Stomach (tissue), 9 donors: ENCODE data around the gene TMEM135. TPM values are rescaled to one million over a fixed set of nuclear protein-coding genes. Genes with fewer than 3 reads are reported as not detected.

ENCODE experiments used
- DNase-seq, 2 donors: peaks; one replicate each; pipeline versions ENCODE4 v3.0.0 to v3.0.0-alpha.2; 2013 to 2019
- H3K27ac ChIP-seq, 5 donors: fragments of 200-600 bp in 4 of 5; sonication (generic) in 4 of 5; one replicate each; pipeline ENCODE4 v1.5.1; 2013 to 2019; ENCODE audit warnings: mild to moderate bottlenecking in 1 of 5, moderate library complexity in 1 of 5
- H3K27me3 ChIP-seq, 3 donors: fragments of 200-600 bp; sonication (generic); one replicate each; pipeline ENCODE4 v1.5.1; 2017 to 2019; ENCODE audit warnings: mixed run types in 1 of 3
- H3K36me3 ChIP-seq, 4 donors: fragments of 200-600 bp; sonication (generic); 1 replicate in 3 of 4; 2 replicates in 1 of 4; pipeline ENCODE4 v1.5.1; 2016 to 2019
- H3K4me1 ChIP-seq, 4 donors: fragments of 200-600 bp; sonication (generic); one replicate each; pipeline ENCODE4 v1.5.1; 2016 to 2019
- H3K4me3 ChIP-seq, 4 donors: fragments of 200-600 bp; sonication (generic) in 3 of 4; one replicate each; pipeline ENCODE4 v1.5.1; 2016 to 2019; ENCODE audit warnings: mild to moderate bottlenecking in 1 of 4
- H3K9me3 ChIP-seq, 4 donors: fragments of 200-600 bp; sonication (generic); one replicate each; pipeline ENCODE4 v1.5.1; 2016 to 2019
- CTCF ChIP-seq, 7 experiments: fragments of 450-650 bp in 4 of 7; fragments of 200-600 bp in 3 of 7; sonication (generic) in 3 of 7; IDR thresholded peaks; one replicate each; pipeline ENCODE4 v1.5.1; 2016 to 2019; ENCODE audit warnings: antibody characterized with exemption in 7 of 7, control low read depth in 2 of 7, mild to moderate bottlenecking in 1 of 7
- EP300 ChIP-seq: sonication (generic); formaldehyde crosslinking; IDR thresholded peaks from one replicate; pipeline ENCODE4 v1.6.1; 2017; ENCODE audit warnings: antibody characterized with exemption
- POLR2A ChIP-seq, 4 donors: fragments of 450-650 bp; IDR thresholded peaks; one replicate each; pipeline ENCODE4 v1.6.1; 2016; ENCODE audit warnings: antibody characterized with exemption in 4 of 4, control low read depth in 2 of 4, mild to moderate bottlenecking in 1 of 4, moderate library complexity in 1 of 4
- POLR2AphosphoS5 ChIP-seq, 3 donors: sonication (generic); formaldehyde crosslinking; IDR thresholded peaks; one replicate each; pipeline ENCODE4 v1.6.1; 2016; ENCODE audit warnings: antibody characterized with exemption in 3 of 3
- WGBS, 5 donors: extraction: QIAGEN DNeasy Blood & Tissue Kit in 3 of 5; methylation state at CpG; one replicate each; pipeline versions ENCODE4 v1.1.5 to v1.1.7; 2013 to 2018; 5-methylcytosine and 5-hydroxymethylcytosine counted together
- intact Hi-C: fragments of 100-400 bp; cut with DNase I; formaldehyde crosslinking; loops from one replicate; pipeline ENCODE4 v1.15.1; 2023; ENCODE audit warnings: low total_unique reads
- polyA plus RNA-seq, 3 donors: library from polyadenylated mRNA; stranded (reverse); fragments of 200-250 nt; gene quantifications; one replicate each; pipeline ENCODE4 v1.2.3, GENCODE V29; 2013
- total RNA-seq, 5 donors: library from RNA; depleted of rRNA; stranded (reverse); fragments of >200 nt; gene quantifications; one replicate each; pipeline versions ENCODE4 v1.1.0 to v1.2.3, GENCODE V29; 2014 to 2016
- donor health status: healthy with polysubstance abuse.
- donor health status: Bipolar disorder and iron deficiency.
- donor health status: healthy.

Gene TMEM135
- total and polyA plus RNA-seq, 8 donors, result 0.58 to 202 (median 3.9) TPM

GRCh38 chr11:87190071-87190470, 152.3 kb downstream of the TMEM135 start:
- TF ChIP-seq POLR2AphosphoS5 (IDR thresholded peaks at IDR 0.05) (no peak), EP300 (no peak), POLR2A (IDR thresholded peaks at IDR 0.05) (no peak), CTCF (IDR thresholded peaks at IDR 0.05) (no peak)
- DNase-seq, result no peak
- Histone ChIP-seq H3K27ac (no peak overlapping the region), H3K9me3 (no peaks in the 10 kb centered on the region), H3K4me3 (no peak overlapping the region), H3K27me3 (no peaks in the 10 kb centered on the region), H3K4me1 (no peaks in the 10 kb centered on the region), H3K36me3 (no peaks in the 10 kb centered on the region)
- intact Hi-C loops, result no loop called here
- WGBS, 5 donors, result 77 to 89% (median 84%) methylated on average over 1 of the region's 1 CpG

- Histone ChIP-seq H3K9me3 (no peaks in the 10 kb centered on the region), H3K36me3 (no peaks in the 10 kb centered on the region), H3K4me1 (no peaks in the 10 kb centered on the region), H3K27me3 (no peaks in the 10 kb centered on the region), H3K4me3 (no peak overlapping the region), H3K27ac (no peak overlapping the region)
- intact Hi-C loops, result no loop called here
- DNase-seq, result no peak
- 55 to 73% (median 59%) methylated on average over 2 of the region's 2 CpGs for WGBS, 5 donors
- no peak for TF ChIP-seq POLR2A (IDR thresholded peaks at IDR 0.05)
- no peak for TF ChIP-seq POLR2AphosphoS5 (IDR thresholded peaks at IDR 0.05)
- no peak for TF ChIP-seq EP300
- no peak for TF ChIP-seq CTCF (IDR thresholded peaks at IDR 0.05)
These were observed 156.2 kb downstream of the TMEM135 start for GRCh38 chr11:87193756-87194470.

- WGBS, 5 donors, result 91 to 96% (median 95%) methylated on average over 14 of the region's 14 CpGs
- no peak for TF ChIP-seq POLR2A (IDR thresholded peaks at IDR 0.05)
- no peak for TF ChIP-seq EP300
- TF ChIP-seq POLR2AphosphoS5 (IDR thresholded peaks at IDR 0.05), result no peak
- TF ChIP-seq CTCF (IDR thresholded peaks at IDR 0.05), result no peak
- DNase-seq, result no peak
- Histone ChIP-seq H3K27me3 (no peaks in the 10 kb centered on the region), H3K4me3 (no peak overlapping the region), H3K9me3 (no peaks in the 10 kb centered on the region), H3K4me1 (no peaks in the 10 kb centered on the region), H3K27ac (no peak overlapping the region), H3K36me3 (no peaks in the 10 kb centered on the region)
- intact Hi-C loops, result no loop called here
These were observed 157.5 kb downstream of the TMEM135 start for GRCh38 chr11:87194985-87195820.

- Histone ChIP-seq H3K36me3 (no peaks in the 10 kb centered on the region), H3K4me3 (no peak overlapping the region), H3K4me1 (no peaks in the 10 kb centered on the region), H3K27ac (no peak overlapping the region), H3K9me3 (no peaks in the 10 kb centered on the region), H3K27me3 (no peaks in the 10 kb centered on the region)
- intact Hi-C loops, result no loop called here
- WGBS, 5 donors, result 74 to 84% (median 81%) methylated on average over 3 of the region's 3 CpGs
- no peak for TF ChIP-seq EP300
- no peak for TF ChIP-seq POLR2A (IDR thresholded peaks at IDR 0.05)
- TF ChIP-seq CTCF (IDR thresholded peaks at IDR 0.05), result no peak
- no peak for TF ChIP-seq POLR2AphosphoS5 (IDR thresholded peaks at IDR 0.05)
- no peak for DNase-seq
These were observed 160.6 kb downstream of the TMEM135 start for GRCh38 chr11:87198266-87198881.
